A549 (cell line): ENCODE data around the gene TMEM220. TPM values are rescaled to one million over a fixed set of nuclear protein-coding genes. Genes with fewer than 3 reads are reported as not detected.

Experiments
- ATAC-seq, 2 experiments: fragments of 200-7000 bp in 1 of 2; fragments of >200 bp in 1 of 2; cut with Nextera tagmentation in 1 of 2; cut with Tn5 transposase in 1 of 2; 3 replicates each; pipeline versions ENCODE4 v1.8.0 to v1.9.1; 2018 to 2020; ENCODE audit warnings: mild to moderate bottlenecking in 1 of 2, moderate library complexity in 1 of 2
- CTCF ChIA-PET: fragments of 300-600 bp; sonication (Branson Sonifier 250); formaldehyde crosslinking; extraction: SDS; loops from one replicate; lab custom pipeline; 2021; ENCODE audit warnings: antibody characterized with exemption, inconsistent platforms; lab: Yijun Ruan, JAX
- POLR2A ChIA-PET: fragments of 350-600 bp; formaldehyde crosslinking; extraction: SDS; loops from one replicate; lab custom pipeline; 2021; ENCODE audit warnings: antibody characterized with exemption, inconsistent platforms; lab: Yijun Ruan, JAX
- DNase-seq, 2 experiments: peaks; one replicate each; pipeline versions ENCODE4 v3.0.0 to v3.0.0-alpha.2; 2011 to 2016; ENCODE audit warnings: low read depth in 1 of 2, low spot score in 1 of 2
- FAIRE-seq: peaks from 2 replicates; lab custom pipeline; 2011; peaks lifted over from hg19 to GRCh38; lab: Jason Lieb, UNC
- H3K27ac ChIP-seq, 2 experiments: fragments of >200 bp; sonication (Bioruptor Twin); formaldehyde crosslinking; 3 replicates each; pipeline ENCODE4 v1.5.1; 2016 to 2017
- H3K4me1 ChIP-seq: fragments of >200 bp; sonication (Bioruptor Twin); formaldehyde crosslinking; 3 replicates; pipeline ENCODE4 v1.6.1; 2016
- H3K4me2 ChIP-seq: fragments of >200 bp; sonication (Bioruptor Twin); formaldehyde crosslinking; 3 replicates; pipeline ENCODE4 v1.6.1; 2016
- H3K4me3 ChIP-seq: fragments of >200 bp; sonication (Bioruptor Twin); formaldehyde crosslinking; 3 replicates; pipeline ENCODE4 v1.5.1; 2016
- H3K9me3 ChIP-seq: fragments of >200 bp; sonication (Bioruptor Twin); formaldehyde crosslinking; 3 replicates; pipeline ENCODE4 v1.6.1; 2016
- BHLHE40 ChIP-seq: IDR thresholded peaks from 2 replicates; pipeline ENCODE4 v1.6.1; 2012; ENCODE audit warnings: low read depth, low read length, inconsistent platforms
- CEBPB ChIP-seq, 2 experiments: fragments of >200 bp in 1 of 2; sonication (Bioruptor Twin) in 1 of 2; formaldehyde crosslinking in 1 of 2; IDR thresholded peaks; 2 replicates each; pipeline ENCODE4 v1.6.1; 2012 to 2016
- CHD2 ChIP-seq: fragments of 150-350 bp; IDR thresholded peaks from 2 replicates; pipeline ENCODE4 v1.6.1; 2014; ENCODE audit warnings: low read length; ENCODE audit not compliant: partially characterized antibody
- EP300 ChIP-seq, 2 experiments: fragments of >200 bp; sonication (Bioruptor Twin); formaldehyde crosslinking; IDR thresholded peaks; 2 replicates in 1 of 2; 3 replicates in 1 of 2; pipeline ENCODE4 v1.6.1; 2016 to 2017
- FOXS1 ChIP-seq: fragments of 250-450 bp; sonication (Bioruptor Pico); IDR thresholded peaks from 2 replicates; pipeline ENCODE4 v1.5.0; 2020; ENCODE audit warnings: mild to moderate bottlenecking, moderate library complexity
- HDAC2 ChIP-seq: fragments of 200-600 bp; sonication (generic); IDR thresholded peaks from 2 replicates; pipeline ENCODE4 v1.6.1; 2016
- HEYL ChIP-seq: fragments of 250-450 bp; sonication (Bioruptor Pico); IDR thresholded peaks from 2 replicates; pipeline ENCODE4 v1.8.0; 2021; ENCODE audit warnings: mild to moderate bottlenecking, moderate library complexity
- HOXA7 ChIP-seq: fragments of 250-450 bp; sonication (Bioruptor Pico); IDR thresholded peaks from 2 replicates; pipeline ENCODE4 v1.5.0; 2020; ENCODE audit warnings: mild to moderate bottlenecking, moderate library complexity
- HOXB13 ChIP-seq: fragments of 250-450 bp; sonication (Bioruptor Pico); IDR thresholded peaks from 2 replicates; pipeline ENCODE4 v1.5.0; 2020; ENCODE audit warnings: low read depth, mild to moderate bottlenecking, moderate library complexity
- MYC ChIP-seq: IDR thresholded peaks from 2 replicates; pipeline ENCODE4 v1.6.1; 2012; ENCODE audit warnings: mild to moderate bottlenecking, inconsistent platforms, low read length, improper control_type of control experiment, borderline replicate concordance
- NFE2L2 ChIP-seq: fragments of 150-350 bp; conservative IDR thresholded peaks from 2 replicates; pipeline ENCODE4 v1.6.1; 2014; ENCODE audit warnings: low read length
- POLR2A ChIP-seq: IDR thresholded peaks from 2 replicates; pipeline ENCODE4 v1.6.1; 2012; ENCODE audit warnings: mild to moderate bottlenecking, low read length
- RCOR1 ChIP-seq: fragments of 150-350 bp; IDR thresholded peaks from 2 replicates; pipeline ENCODE4 v1.6.1; 2014; ENCODE audit warnings: antibody characterized with exemption, low read length, low read depth
- SREBF2 ChIP-seq: fragments of 450-650 bp; IDR thresholded peaks from 2 replicates; pipeline ENCODE4 v1.6.1; 2014; ENCODE audit warnings: mild to moderate bottlenecking, moderate library complexity
- TP53 ChIP-seq: fragments of 250-450 bp; sonication (Bioruptor Pico); IDR thresholded peaks from 2 replicates; pipeline ENCODE4 v1.5.0; 2021; ENCODE audit warnings: mild to moderate bottlenecking, moderate library complexity
- ZFP36 ChIP-seq: fragments of 450-650 bp; IDR thresholded peaks from 2 replicates; pipeline ENCODE4 v1.6.1; 2014; ENCODE audit warnings: borderline replicate concordance; ENCODE audit not compliant: partially characterized antibody
- WGBS: methylation state at CpG from one replicate; pipeline ENCODE4 v1.1.6; 2017; ENCODE audit errors: missing lambda C conversion rate; 5-methylcytosine and 5-hydroxymethylcytosine counted together
- polyA plus RNA-seq, 4 experiments: library from polyadenylated mRNA; depleted of rRNA in 3 of 4; stranded (reverse); fragments of >200 nt; fragmentation: RNase III in 1 of 4; extraction: RNeasy Plus Mini Kit Qiagen cat#74134 plus additional on column Dnase treatment in 1 of 4; gene quantifications; 2 replicates in 3 of 4; 3 replicates in 1 of 4; pipeline ENCODE4 v1.2.3, GENCODE V29; 2011 to 2017
- TF ChIP-seq, protein P1 (sequence below): IDR thresholded peaks from 2 replicates; pipeline ENCODE4 v1.6.1; 2012
- TF ChIP-seq, protein P2 (sequence below): fragments of 150-350 bp; IDR thresholded peaks from 2 replicates; pipeline ENCODE4 v1.6.1; 2014; ENCODE audit warnings: low read depth, mild to moderate bottlenecking, low read length
- TF ChIP-seq, protein P3 (sequence below): IDR thresholded peaks from 2 replicates; pipeline ENCODE4 v1.6.1; 2012; ENCODE audit warnings: low read depth, borderline replicate concordance
- TF ChIP-seq, protein P4 (sequence below): IDR thresholded peaks from 2 replicates; pipeline ENCODE4 v1.6.1; 2012
- TF ChIP-seq, protein P5 (sequence below): fragments of >200 bp; sonication (Bioruptor Twin); formaldehyde crosslinking; IDR thresholded peaks from 3 replicates; pipeline ENCODE4 v1.5.1; 2016

Gene TMEM220
- polyA plus RNA-seq, 2 of the 4 experiments (the other 2 are of a cell fraction), result 3.8 to 6.3 TPM

DNA sequence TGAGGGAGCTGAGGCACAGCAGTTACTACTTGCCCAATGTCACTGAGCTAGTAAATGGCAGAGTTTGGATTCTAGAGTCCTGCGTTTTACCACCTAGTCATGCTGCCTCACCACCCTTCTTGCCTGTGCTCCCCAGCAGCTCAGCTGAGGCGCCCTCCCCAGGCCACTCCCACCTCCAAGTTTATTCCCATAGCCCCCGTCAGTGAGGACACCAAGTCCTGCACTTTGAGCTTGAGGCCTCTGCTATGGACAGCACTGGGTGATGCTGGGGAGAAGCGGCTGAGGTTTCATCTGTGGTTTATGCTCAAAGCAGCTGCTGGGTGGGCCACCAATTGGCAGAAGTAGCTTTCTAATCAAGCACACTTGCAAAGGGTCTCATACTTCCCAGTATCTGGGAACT, 37.4 kb upstream of the TMEM220 start (continued):
- TF ChIP-seq, protein P1, sequence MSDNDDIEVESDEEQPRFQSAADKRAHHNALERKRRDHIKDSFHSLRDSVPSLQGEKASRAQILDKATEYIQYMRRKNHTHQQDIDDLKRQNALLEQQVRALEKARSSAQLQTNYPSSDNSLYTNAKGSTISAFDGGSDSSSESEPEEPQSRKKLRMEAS, result no peak

DNA sequence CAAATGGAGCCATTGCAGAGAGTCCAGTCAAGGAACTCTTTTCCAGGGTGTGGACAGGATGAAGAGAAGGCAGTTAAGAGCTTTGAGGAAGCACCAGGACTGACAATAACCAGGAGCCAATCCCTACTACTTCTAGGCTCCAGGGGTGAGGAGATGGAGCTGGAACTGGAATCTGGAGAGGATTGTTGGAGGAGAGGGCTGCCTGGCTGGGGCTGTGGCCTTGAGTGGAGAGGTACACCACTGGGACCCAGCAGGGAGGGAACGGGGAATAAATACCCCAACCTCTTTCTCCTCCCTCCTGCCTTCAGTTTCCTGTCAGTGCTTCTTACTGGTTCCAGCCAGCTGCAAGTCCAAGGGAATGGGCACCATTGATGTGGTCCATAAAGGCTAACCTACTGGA, 32.2 kb upstream of the TMEM220 start:
- no peak for FAIRE-seq
- DNase-seq, result no peak
- no peak for ATAC-seq
- H3K4me2 ChIP-seq, result no peak overlapping the region
- no peaks in the 10 kb centered on the region; the same call in 2 of the 3 replicates for H3K9me3 ChIP-seq
- POLR2A ChIA-PET, result no interaction called here
- H3K4me3 ChIP-seq, result no peak overlapping the region
- TF ChIP-seq BHLHE40 (no peak), HOXB13 (CRISPR knock-in tag) (no peak), RCOR1 (no peak), EP300 (IDR thresholded peaks at IDR 0.05) (no peak)
- TF ChIP-seq, all 56 proteins: peak for 0
- CTCF ChIA-PET, result interaction anchor here (0.6 to 2.5 kb wide), 6 partner anchors 11 to 1174 kb away, joined by 3 to 8 read pairs (median 6); no protein-coding TSS in a partner anchor
- H3K4me1 ChIP-seq, result no peaks in the 10 kb centered on the region
- no peak overlapping the region for H3K27ac ChIP-seq
- WGBS, result 94% methylated on average over 1 of the region's 1 CpG

DNA sequence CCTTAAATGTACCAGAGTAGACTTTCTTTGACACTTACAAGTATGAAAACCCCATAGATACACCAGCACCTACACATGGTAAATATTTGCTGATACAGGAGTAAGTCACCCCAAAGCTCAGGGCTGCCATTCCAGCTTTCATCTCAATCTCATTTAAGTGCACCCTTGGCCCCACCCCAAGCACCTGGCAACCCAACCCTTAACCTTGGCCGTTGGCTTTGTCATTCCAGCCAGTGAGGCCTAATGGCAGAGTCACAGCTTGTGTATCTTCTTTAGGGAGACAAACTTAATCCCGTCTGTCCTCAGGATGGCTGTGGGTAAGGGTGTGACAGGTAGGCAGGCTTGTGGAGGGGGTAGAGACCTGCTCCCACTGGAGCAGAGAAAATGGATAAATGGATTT, 31.5 kb upstream of the TMEM220 start:
- Histone ChIP-seq H3K4me3 (no peak overlapping the region), H3K27ac (no peak overlapping the region), H3K4me2 (no peak overlapping the region), H3K4me1 (no peaks in the 10 kb centered on the region), H3K9me3 (no peaks in the 10 kb centered on the region; the same call in 2 of the 3 replicates)
- DNase-seq (no peak), ATAC-seq (no peak), FAIRE-seq (no peak)
- POLR2A ChIA-PET, result no interaction called here
- WGBS, result 32% methylated on average over 2 of the region's 2 CpGs
- no peak for TF ChIP-seq HEYL (CRISPR knock-in tag)
- TF ChIP-seq, protein P2, sequence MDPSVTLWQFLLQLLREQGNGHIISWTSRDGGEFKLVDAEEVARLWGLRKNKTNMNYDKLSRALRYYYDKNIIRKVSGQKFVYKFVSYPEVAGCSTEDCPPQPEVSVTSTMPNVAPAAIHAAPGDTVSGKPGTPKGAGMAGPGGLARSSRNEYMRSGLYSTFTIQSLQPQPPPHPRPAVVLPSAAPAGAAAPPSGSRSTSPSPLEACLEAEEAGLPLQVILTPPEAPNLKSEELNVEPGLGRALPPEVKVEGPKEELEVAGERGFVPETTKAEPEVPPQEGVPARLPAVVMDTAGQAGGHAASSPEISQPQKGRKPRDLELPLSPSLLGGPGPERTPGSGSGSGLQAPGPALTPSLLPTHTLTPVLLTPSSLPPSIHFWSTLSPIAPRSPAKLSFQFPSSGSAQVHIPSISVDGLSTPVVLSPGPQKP, result no peak
- TF ChIP-seq, protein P3, sequence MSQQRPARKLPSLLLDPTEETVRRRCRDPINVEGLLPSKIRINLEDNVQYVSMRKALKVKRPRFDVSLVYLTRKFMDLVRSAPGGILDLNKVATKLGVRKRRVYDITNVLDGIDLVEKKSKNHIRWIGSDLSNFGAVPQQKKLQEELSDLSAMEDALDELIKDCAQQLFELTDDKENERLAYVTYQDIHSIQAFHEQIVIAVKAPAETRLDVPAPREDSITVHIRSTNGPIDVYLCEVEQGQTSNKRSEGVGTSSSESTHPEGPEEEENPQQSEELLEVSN, result no peak
- no peak for TF ChIP-seq SREBF2
- TF ChIP-seq, protein P4, sequence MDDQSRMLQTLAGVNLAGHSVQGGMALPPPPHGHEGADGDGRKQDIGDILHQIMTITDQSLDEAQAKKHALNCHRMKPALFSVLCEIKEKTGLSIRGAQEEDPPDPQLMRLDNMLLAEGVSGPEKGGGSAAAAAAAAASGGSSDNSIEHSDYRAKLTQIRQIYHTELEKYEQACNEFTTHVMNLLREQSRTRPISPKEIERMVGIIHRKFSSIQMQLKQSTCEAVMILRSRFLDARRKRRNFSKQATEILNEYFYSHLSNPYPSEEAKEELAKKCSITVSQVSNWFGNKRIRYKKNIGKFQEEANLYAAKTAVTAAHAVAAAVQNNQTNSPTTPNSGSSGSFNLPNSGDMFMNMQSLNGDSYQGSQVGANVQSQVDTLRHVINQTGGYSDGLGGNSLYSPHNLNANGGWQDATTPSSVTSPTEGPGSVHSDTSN, result no peak
- no peak for TF ChIP-seq CEBPB (IDR thresholded peaks at IDR 0.05)
- no peak for TF ChIP-seq RCOR1
- TF ChIP-seq, protein P5, sequence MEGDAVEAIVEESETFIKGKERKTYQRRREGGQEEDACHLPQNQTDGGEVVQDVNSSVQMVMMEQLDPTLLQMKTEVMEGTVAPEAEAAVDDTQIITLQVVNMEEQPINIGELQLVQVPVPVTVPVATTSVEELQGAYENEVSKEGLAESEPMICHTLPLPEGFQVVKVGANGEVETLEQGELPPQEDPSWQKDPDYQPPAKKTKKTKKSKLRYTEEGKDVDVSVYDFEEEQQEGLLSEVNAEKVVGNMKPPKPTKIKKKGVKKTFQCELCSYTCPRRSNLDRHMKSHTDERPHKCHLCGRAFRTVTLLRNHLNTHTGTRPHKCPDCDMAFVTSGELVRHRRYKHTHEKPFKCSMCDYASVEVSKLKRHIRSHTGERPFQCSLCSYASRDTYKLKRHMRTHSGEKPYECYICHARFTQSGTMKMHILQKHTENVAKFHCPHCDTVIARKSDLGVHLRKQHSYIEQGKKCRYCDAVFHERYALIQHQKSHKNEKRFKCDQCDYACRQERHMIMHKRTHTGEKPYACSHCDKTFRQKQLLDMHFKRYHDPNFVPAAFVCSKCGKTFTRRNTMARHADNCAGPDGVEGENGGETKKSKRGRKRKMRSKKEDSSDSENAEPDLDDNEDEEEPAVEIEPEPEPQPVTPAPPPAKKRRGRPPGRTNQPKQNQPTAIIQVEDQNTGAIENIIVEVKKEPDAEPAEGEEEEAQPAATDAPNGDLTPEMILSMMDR, result no peak
- no peak for TF ChIP-seq TP53 (CRISPR knock-in tag)
- no peak for TF ChIP-seq EP300 (IDR thresholded peaks at IDR 0.05)
- TF ChIP-seq FOXS1, result no peak
- no peak for TF ChIP-seq BHLHE40
- TF ChIP-seq HOXB13 (CRISPR knock-in tag), result no peak
- TF ChIP-seq HDAC2, result no peak
- CTCF ChIA-PET, result interaction anchor here (1.0 to 2.5 kb wide), 6 partner anchors 11 to 1225 kb away, joined by 3 to 8 read pairs (median 4); no protein-coding TSS in a partner anchor

DNA sequence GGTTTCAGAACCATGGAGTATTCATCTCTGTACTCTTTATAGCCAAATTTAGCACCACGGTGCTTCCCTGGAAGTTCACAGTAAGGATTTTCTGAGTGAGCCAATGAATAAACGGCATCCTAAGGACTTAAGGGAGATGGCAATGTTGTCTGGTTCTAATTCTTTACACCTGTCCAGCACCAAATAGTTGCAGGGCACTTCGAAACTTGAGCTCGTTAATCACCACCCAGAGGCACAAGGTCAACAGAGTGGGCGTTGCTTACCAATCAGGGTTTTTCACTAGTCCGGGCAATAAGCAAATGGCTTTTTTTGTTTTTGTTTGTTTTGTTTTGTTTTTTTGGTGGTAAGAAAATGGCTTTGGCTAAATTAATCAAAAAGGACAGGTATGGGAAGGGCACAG, 28.2 kb upstream of the TMEM220 start:
- no peak for FAIRE-seq
- WGBS, result 75% methylated on average over 6 of the region's 6 CpGs
- Histone ChIP-seq H3K4me3 (no peak overlapping the region), H3K4me1 (no peaks in the 10 kb centered on the region), H3K9me3 (no peaks in the 10 kb centered on the region), H3K27ac (no peak overlapping the region), H3K4me2 (no peak overlapping the region)
- no peak for TF ChIP-seq POLR2A
- no peak for TF ChIP-seq HOXA7
- no peak for TF ChIP-seq CHD2
- TF ChIP-seq MYC, result no peak
- no peak for TF ChIP-seq ZFP36
- no peak for TF ChIP-seq NFE2L2
- ChIA-PET CTCF (interaction anchor here (0.6 to 2.6 kb wide), 6 partner anchors 9 to 1177 kb away, joined by 3 to 12 read pairs (median 6); no protein-coding TSS in a partner anchor), POLR2A (no interaction called here)
- no peak for DNase-seq
- no peak for ATAC-seq
